ENCODE data around the gene VEPH1.

DNA sequence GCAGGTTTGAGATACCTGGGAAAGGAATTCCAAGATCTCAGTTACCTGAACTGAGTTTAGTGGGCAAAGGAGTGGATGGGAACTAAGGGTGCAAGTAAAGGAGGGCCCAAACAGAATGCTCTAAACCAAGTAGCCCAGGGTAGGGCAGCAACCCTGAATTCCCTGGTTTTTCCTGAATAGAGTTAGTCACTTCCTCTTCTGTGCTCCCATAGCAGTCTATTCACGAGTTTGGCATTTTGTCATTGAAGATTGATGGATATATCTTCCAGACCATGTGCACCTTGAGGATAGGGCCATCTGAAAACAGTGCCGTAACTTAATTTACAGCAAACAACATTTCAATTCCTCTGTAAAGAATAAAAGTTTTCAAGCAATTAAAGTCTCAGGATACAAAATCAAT lies 85.1 kb downstream of the VEPH1 start:
- TF ChIP-seq, protein P1, sequence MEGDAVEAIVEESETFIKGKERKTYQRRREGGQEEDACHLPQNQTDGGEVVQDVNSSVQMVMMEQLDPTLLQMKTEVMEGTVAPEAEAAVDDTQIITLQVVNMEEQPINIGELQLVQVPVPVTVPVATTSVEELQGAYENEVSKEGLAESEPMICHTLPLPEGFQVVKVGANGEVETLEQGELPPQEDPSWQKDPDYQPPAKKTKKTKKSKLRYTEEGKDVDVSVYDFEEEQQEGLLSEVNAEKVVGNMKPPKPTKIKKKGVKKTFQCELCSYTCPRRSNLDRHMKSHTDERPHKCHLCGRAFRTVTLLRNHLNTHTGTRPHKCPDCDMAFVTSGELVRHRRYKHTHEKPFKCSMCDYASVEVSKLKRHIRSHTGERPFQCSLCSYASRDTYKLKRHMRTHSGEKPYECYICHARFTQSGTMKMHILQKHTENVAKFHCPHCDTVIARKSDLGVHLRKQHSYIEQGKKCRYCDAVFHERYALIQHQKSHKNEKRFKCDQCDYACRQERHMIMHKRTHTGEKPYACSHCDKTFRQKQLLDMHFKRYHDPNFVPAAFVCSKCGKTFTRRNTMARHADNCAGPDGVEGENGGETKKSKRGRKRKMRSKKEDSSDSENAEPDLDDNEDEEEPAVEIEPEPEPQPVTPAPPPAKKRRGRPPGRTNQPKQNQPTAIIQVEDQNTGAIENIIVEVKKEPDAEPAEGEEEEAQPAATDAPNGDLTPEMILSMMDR (IDR thresholded peaks at IDR 0.05) = no peak
- TF ChIP-seq POLR2A (IDR thresholded peaks at IDR 0.05) = no peak

Measured in body of pancreas (tissue), 4 donors.